ENCODE results near the gene MCOLN1. TPM values are rescaled to one million over a fixed set of nuclear protein-coding genes. Genes with fewer than 3 reads are reported as not detected.

MCOLN1 gene
- total RNA-seq, 1 donor from 2014 or later: 6.6 TPM

GRCh38 chr19:7492558-7492957 is 29.9 kb upstream of the MCOLN1 start:
- no peak overlapping the region for H3K9ac ChIP-seq
- peak overlapping the region; percentile 16 for H3K27ac Mint-ChIP-seq
- H3K79me2 ChIP-seq (ENCODE audit: low read depth): no peaks in the 10 kb centered on the region
- no peaks in the 10 kb centered on the region for H4K20me1 ChIP-seq (ENCODE audit: low read depth)
- no peak for DNase-seq (ENCODE audit: low spot score)
- H3K4me3 Mint-ChIP-seq: no peak overlapping the region
- no peaks in the 10 kb centered on the region for H3K36me3 ChIP-seq
- H3K9me3 ChIP-seq (ENCODE audit: low read depth): no peaks in the 10 kb centered on the region
- H3K4me2 ChIP-seq: no peak overlapping the region
- no peaks in the 10 kb centered on the region for H3K27me3 ChIP-seq
- peaks cover 12% of the 10 kb centered on the region for H3F3A ChIP-seq (ENCODE audit: low read depth)
- H2AFZ ChIP-seq (replicated peaks): no peak overlapping the region
- peaks cover 33% of the 10 kb centered on the region for H3K4me1 Mint-ChIP-seq
- peaks cover 16% of the 10 kb centered on the region for H3K27me3 Mint-ChIP-seq (ENCODE audit: insufficient read depth, low read depth)
- H3K9me3 Mint-ChIP-seq: no peaks in the 10 kb centered on the region
- H3K36me3 Mint-ChIP-seq: no peaks in the 10 kb centered on the region
- no peak overlapping the region for H3K4me3 ChIP-seq
- H3K4me1 ChIP-seq: peaks cover 10% of the 10 kb centered on the region
- no peak overlapping the region for H3K27ac ChIP-seq
- TF ChIP-seq CTCF (IDR thresholded peaks at IDR 0.05) (no peak), EZH2 (IDR thresholded peaks at IDR 0.05) (no peak), EZH2phosphoT487 (IDR thresholded peaks at IDR 0.05) (no peak)

DNA sequence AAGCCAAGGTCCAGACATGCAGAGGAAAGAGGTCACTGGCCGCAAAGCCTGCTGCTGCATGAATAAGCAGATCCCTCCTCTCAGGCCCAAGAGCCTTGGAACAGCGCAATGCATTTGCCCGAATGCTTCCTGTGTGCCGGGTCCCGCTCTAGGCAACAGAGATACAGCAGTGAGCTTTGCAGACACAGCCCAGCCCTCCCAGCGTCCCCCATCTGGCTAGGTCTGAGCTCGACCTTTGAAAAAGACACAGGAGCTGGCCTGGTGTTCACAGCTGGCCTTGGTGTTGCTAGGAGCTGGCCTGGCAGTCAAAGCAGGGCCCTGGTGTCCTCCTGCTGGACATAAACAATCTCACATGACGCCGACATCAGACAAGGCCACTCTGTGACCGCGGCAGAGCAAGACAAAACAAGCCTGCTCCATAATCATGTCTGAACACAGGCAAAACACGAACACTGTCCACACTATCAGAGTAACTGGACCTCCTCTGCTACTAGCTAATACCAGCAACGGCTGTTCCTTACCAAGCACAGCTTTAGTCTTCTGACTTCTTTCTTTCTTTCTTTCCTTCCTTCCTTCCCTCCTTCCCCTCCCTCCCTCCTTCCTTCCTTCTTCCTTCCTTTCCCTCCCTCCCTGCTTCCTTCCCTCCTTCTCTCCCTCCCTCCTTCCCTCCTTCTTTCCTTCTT is 27.9 kb upstream of the MCOLN1 start:
- Mint-ChIP-seq H3K27ac (peak overlapping the region; percentile 98), H3K27me3 (ENCODE audit: insufficient read depth, low read depth) (peaks cover 17% of the 10 kb centered on the region), H3K36me3 (no peaks in the 10 kb centered on the region), H3K4me1 (peaks cover 28% of the 10 kb centered on the region), H3K9me3 (no peaks in the 10 kb centered on the region), H3K4me3 (peak overlapping the region; percentile 27)
- no peaks in the 10 kb centered on the region for H3K9me3 ChIP-seq (ENCODE audit: low read depth)
- H2AFZ ChIP-seq (replicated peaks): peak overlapping the region; percentile 36
- no peak for TF ChIP-seq EZH2 (IDR thresholded peaks at IDR 0.05)
- TF ChIP-seq EZH2phosphoT487 (IDR thresholded peaks at IDR 0.05): no peak
- TF ChIP-seq CTCF (IDR thresholded peaks at IDR 0.05): no peak
- H3K4me1 ChIP-seq: peaks cover 4% of the 10 kb centered on the region
- H3K4me3 ChIP-seq: no peak overlapping the region
- H3F3A ChIP-seq (ENCODE audit: low read depth): peaks cover 6% of the 10 kb centered on the region
- no peak overlapping the region for H3K4me2 ChIP-seq
- H3K9ac ChIP-seq: no peak overlapping the region
- H3K79me2 ChIP-seq (ENCODE audit: low read depth): no peaks in the 10 kb centered on the region
- peaks cover 4% of the 10 kb centered on the region for H3K27me3 ChIP-seq
- no peaks in the 10 kb centered on the region for H3K36me3 ChIP-seq
- H4K20me1 ChIP-seq (ENCODE audit: low read depth): no peaks in the 10 kb centered on the region
- no peak overlapping the region for H3K27ac ChIP-seq
- DNase-seq (ENCODE audit: low spot score): peak; percentile 33

DNA sequence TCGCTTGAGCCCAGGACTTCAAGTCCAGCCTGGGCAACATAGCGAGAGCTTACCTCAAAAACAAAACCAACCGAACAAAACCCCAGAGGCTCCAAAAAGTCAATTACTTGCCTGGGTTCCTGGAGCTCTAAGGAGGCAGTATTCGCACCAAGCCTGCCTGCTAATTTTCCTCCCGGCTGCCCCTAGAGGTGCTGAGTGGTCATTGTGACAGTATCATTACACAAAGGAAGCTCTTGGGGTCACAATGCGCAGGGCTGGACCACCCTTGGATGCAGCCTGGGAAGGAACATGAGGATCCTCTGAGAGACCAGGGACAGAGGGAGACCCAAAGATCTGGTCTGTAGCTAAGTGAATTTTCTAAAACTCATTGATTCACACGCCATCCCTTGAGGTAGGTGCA is 25.1 kb upstream of the MCOLN1 start:
- H3K27ac Mint-ChIP-seq: no peak overlapping the region
- Histone ChIP-seq H3K27me3 (peaks cover 31% of the 10 kb centered on the region), H3K4me1 (no peaks in the 10 kb centered on the region), H3K4me3 (no peak overlapping the region), H3K9ac (no peak overlapping the region), H2AFZ (replicated peaks) (no peak overlapping the region), H3K79me2 (ENCODE audit: low read depth) (no peaks in the 10 kb centered on the region), H3F3A (ENCODE audit: low read depth) (no peaks in the 10 kb centered on the region), H3K4me2 (no peak overlapping the region), H3K27ac (no peak overlapping the region), H4K20me1 (ENCODE audit: low read depth) (no peaks in the 10 kb centered on the region), H3K36me3 (no peaks in the 10 kb centered on the region), H3K9me3 (ENCODE audit: low read depth) (no peaks in the 10 kb centered on the region)
- H3K36me3 Mint-ChIP-seq: no peaks in the 10 kb centered on the region
- peaks cover 22% of the 10 kb centered on the region for H3K4me1 Mint-ChIP-seq
- peaks cover 16% of the 10 kb centered on the region for H3K27me3 Mint-ChIP-seq (ENCODE audit: insufficient read depth, low read depth)
- DNase-seq (ENCODE audit: low spot score): peak; percentile 72
- H3K9me3 Mint-ChIP-seq: no peaks in the 10 kb centered on the region
- no peak overlapping the region for H3K4me3 Mint-ChIP-seq
- TF ChIP-seq CTCF (IDR thresholded peaks at IDR 0.05): peak; percentile 55
- no peak for TF ChIP-seq EZH2 (IDR thresholded peaks at IDR 0.05)
- TF ChIP-seq EZH2phosphoT487 (IDR thresholded peaks at IDR 0.05): no peak
